Medulla oblongata (tissue), 1 donor: ENCODE data around the gene PKMYT1.
"Not testable (repeated sequence)": the region's sequence is repeated elsewhere in the genome, so short reads cannot be mapped to it uniquely, and the experiment has no call there.

Experiments
- DNase-seq: peaks from one replicate; pipeline ENCODE4 v3.0.0-alpha.2; 2015; ENCODE audit errors: extremely low spot score

The PKMYT1 gene

DNA sequence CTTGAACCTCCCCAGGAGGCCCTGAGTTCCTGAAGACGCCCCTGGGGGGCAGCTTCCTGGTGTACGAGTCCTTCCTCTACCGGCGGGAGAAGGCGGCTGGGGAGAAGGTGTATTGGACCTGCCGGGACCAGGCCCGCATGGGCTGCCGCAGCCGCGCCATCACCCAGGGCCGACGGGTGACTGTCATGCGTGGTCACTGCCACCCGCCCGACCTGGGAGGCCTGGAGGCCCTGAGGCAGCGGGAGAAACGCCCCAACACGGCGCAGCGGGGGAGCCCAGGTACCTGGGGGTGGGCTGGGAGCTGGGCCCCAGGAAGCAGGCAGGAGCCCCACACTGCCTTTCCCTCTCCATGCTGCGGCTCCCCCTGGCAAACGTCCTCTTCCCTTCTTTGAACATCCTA is 46.5 kb downstream of the PKMYT1 start:
- DNase-seq, result no peak

- no peak for DNase-seq
Observed at GRCh38 chr16:2933136-2933535, 47.1 kb downstream of the PKMYT1 start.

GRCh38 chr16:2931231-2931914 is 48.9 kb downstream of the PKMYT1 start:
- not testable (repeated sequence) for DNase-seq

DNA sequence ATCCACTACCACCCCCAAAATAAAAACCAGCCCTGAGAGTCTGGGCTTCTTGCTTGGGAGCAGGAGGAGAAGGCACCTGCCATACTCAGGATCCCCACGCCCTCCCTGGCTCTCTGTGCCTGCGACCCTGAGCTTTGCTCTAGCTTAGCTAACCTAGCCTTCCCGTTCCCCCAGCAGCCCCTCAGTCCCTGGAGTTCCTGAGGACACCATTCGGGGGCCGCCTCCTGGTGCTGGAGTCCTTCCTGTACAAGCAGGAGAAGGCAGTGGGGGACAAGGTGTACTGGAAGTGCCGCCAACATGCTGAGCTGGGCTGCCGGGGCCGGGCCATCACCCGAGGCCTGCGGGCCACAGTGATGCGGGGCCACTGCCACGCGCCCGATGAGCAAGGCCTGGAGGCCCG is 50.0 kb downstream of the PKMYT1 start:
- no peak for DNase-seq

- DNase-seq, result no peak
Observed at GRCh38 chr16:2929693-2930092, 50.6 kb downstream of the PKMYT1 start.

GRCh38 chr16:2928796-2929195 is 51.5 kb downstream of the PKMYT1 start:
- DNase-seq, result no peak

DNA sequence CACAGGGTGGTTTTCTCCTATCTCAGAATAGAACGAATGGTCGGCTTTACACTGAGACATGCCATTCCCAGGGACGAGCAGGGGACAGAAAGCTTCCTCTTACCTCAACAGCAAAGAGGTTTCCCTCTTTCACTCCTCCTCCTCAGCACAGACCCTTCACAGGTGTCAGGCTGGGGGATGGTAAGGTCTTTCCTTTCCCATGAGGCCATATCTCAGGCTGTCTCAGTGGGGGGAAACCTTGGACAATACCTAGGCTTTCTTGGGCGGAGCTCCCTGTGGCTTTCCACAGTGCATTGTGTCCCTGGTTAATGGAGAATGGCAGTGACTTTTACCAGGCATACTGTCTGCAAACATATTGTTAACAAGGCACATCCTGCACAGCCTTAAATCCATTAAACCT is 52.1 kb downstream of the PKMYT1 start:
- not testable (repeated sequence) for DNase-seq

DNA sequence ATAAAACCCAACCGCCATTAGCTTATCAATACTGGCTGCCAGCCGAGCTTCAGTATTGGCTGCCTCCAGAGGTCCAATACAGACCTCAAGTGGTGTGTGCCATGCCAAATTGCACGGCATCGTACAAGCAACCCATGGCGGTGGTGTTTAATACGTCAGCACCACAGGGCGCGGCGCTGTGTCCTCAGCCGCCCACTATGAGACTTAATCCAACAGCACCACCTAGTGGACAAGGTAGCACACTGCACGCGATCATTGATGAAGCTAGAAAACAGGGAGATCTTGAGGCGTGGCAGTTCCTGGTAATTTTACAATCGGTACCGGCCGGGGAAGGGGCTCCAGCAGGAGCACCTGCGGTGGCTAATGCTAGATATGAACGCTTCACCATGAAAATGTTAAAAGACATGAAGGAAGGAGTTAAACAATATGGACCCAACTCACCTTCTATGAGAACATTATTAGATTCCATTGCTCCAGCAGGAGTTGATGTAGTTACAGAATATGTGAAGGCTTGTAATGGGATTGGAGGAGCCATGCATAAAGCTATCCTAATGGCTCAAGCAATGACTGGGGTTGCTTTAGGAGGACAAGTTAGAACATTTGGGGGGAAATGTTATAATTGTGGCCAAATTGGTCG is 53.1 kb downstream of the PKMYT1 start:
- DNase-seq, result peak; percentile 95

- no peak for DNase-seq
Observed at GRCh38 chr16:2926650-2926999, 53.6 kb downstream of the PKMYT1 start.

DNA sequence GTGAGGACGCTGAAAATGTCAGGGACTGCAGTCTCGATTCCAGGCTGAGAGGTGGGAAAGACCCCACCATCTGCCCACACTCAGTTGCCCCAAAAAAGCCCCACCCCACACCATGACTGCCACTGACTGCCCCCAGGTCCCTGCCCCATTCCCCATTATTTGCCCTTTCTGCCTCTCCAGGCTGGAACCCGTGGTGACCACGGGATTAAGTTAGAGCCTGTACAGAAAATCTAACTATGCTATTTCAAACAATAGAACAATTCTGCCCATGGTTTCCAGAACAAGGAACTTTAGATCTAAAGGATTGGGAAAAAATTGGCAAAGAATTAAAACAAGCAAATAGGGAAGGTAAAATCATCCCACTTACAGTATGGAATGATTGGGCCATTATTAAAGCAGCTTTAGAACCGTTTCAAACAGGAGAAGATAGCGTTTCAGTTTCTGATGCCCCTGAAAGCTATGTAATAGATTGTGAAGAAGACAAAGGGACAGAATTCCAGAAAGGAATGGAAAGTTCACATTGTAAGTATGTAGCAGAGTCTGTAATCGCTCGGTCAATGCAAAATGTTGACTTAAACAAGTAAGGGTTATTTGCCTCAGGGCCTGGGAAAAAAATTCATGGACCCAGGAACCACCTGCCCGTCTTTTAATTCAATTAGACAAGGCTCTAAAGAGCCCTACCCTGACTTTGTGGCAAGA is 54.1 kb downstream of the PKMYT1 start:
- DNase-seq, result peak; percentile 47

GRCh38 chr16:2924901-2925755 is 55.1 kb downstream of the PKMYT1 start:
- DNase-seq, result peak; percentile 41

GRCh38 chr16:2923481-2923880 is 56.8 kb downstream of the PKMYT1 start:
- no peak for DNase-seq
